Stimulated activated CD4-positive, alpha-beta T cell treated with anti-CD3 and anti-CD28 coated beads, Interleukin-1b, Interleukin-23, amount 100 ng/mL, for 1 hour (primary cell): ENCODE measurements around the gene DENND4C.
"Not testable (repeated sequence)": the region's sequence is repeated elsewhere in the genome, so short reads cannot be mapped to it uniquely, and the experiment has no call there.

Experiments used
- DNase-seq, 2 donors: peaks; one replicate each; pipeline ENCODE4 v3.0.0-alpha.2; 2020; ENCODE audit warnings: low read depth in 2 of 2

DENND4C gene

DNA sequence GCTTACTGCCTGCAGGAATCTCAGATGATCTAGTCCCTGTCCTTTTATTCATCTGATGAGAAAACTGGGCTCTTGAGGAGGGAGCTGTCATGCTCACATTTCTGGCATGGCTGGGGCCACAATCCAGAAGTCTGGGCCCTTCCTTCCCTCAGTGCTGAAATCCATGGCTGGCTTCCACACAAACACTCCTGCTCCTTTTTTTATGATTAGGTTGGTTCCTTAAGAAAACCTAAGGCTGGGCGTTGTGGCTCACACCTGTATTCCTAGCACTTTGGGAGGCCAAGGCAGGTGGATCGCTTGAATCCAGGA lies 179.7 kb downstream of the DENND4C start:
- DNase-seq: no peak

DNA sequence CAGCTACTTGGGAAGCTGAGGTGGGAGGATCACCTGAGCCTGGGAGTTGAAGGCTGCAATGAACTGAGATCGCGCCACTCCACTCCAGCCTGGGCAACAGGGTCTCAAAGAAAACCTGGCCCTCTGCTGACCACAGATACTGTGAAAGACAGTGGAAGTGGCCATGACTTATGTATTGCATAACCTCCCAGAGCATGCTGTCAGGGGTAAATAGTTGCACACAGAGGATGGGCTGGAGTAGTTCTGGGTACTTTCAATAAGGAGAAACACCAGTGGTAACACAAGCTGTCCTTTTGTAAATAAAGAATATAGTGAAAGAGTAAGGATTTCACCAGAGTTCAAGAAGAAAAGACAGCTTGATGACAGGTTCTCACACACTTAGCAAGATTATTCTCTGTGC lies 180.1 kb downstream of the DENND4C start:
- DNase-seq: no peak

DNA sequence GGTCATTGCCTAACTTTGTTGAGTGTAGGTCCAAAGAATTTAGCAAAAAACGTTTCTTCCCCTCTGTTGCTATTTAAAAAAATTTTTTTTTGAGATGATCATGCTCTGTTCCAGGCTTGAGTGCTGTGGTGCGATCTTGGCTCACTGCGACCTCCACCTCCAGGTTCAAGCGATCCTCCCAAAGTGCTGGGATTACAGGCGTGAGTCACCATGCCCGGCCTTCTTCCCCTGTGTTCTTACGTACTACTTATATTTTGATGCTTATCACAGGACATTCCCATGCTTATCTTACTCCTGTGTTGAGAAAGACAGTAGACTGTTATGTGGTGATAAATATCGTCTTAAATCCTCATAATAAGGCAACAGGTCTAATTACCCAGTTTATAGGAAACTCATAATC lies 180.8 kb downstream of the DENND4C start:
- DNase-seq: no peak

DNA sequence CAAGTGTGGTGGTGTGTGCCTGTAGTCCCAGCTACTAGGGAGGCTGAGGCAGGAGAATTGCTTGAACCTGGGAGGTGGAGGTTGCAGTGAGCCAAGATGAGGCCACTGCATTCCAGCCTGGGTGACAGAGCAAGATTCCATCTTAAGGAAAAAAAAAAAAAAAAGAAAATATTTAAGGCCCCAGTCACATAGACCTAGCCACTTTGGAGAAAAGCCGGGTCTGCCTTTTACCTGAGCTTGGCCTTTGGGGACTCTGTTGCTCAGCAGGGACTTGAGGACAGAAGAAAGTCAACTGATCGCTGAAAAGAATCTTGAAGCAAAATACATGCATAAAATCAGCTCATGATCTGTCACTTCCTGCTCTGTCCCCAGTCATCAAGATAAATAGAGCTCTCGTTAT lies 183.0 kb downstream of the DENND4C start:
- not testable (repeated sequence) for DNase-seq

DNA sequence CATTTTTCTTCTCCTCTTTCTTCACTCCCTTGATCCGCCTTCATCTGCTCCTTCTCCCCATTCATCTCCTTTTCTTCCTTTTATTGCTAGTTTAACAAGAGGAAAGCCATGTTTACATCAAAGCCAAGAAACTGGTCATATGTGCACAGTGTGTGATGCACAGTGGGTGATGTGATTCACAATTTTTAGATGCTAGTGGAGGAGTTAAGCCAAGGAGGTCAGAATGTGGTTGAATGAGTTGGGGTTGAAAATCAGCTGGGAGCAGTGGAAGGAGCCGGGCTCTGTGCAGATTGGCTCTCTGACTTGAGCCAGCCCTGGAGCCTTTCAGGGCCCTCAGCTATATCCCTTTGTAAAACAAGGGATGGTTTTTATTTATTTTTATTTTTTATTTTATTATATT lies 185.7 kb downstream of the DENND4C start:
- DNase-seq: no peak

DNA sequence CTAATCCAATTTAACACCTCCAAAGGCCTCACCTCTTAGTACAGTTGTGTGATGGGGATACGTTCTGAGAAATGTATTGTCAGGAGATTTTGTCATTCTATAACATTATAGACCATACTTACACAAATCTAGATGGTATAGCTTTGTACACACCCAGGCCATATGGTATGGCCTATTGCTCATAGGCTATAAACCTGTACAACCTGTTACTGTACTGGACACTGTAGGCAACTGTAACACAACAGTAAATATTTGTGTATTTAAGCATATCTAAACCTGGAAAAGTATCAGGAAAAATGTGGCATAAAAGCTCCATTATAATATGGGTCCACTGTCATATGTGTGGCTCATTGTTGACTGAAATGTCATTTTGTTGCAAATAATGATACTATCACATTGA lies 190.4 kb downstream of the DENND4C start:
- no peak for DNase-seq
